Fibroblast of skin of abdomen (primary cell): ENCODE results near the gene SYNGR2.
"Not testable (repeated sequence)": the region's sequence is repeated elsewhere in the genome, so short reads cannot be mapped to it uniquely, and the experiment has no call there.

ENCODE experiments used
- DNase-seq: peaks from one replicate; pipeline ENCODE4 v3.0.0-alpha.2; 2013

The SYNGR2 gene

DNA sequence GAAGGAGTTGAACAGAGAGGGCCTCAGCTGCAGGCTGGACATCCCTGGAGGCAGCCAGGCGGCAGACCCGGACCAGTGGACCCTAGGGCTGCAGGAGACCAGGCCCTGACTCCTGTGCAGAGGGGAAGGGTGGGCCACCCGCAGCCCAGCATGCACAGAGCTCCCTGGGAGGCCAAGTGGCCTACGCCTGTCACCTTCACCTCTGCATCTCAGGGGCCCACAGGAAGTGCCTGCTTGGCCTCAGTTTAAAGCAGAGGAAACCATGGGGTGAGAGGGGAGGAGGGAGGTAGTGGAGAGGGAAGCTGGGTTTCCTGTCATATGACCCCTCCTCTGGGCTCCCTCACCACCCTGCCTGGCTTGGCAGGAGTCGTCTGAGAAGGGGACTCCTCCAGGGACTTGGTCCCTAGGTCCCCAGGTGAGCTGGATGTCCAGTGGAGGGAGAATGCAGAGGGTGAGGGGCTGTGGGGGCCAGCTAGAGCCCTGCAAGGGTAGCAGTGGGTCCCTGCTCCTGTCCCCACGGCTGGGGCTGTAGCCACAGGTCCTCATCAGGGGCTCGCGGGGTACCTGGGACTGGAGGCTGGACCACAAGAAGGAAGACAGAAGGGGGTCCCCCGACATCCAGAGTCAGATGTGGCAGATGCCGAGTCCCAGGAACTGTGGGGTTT lies 37.8 kb upstream of the SYNGR2 start, which contains the start of gene TMC8:
Gene TMC8, plus strand, starts transcription at position 335 of the 665 bp plus-strand sequence. CDS start 818 bp downstream, outside the sequence.
- no peak for DNase-seq

DNA sequence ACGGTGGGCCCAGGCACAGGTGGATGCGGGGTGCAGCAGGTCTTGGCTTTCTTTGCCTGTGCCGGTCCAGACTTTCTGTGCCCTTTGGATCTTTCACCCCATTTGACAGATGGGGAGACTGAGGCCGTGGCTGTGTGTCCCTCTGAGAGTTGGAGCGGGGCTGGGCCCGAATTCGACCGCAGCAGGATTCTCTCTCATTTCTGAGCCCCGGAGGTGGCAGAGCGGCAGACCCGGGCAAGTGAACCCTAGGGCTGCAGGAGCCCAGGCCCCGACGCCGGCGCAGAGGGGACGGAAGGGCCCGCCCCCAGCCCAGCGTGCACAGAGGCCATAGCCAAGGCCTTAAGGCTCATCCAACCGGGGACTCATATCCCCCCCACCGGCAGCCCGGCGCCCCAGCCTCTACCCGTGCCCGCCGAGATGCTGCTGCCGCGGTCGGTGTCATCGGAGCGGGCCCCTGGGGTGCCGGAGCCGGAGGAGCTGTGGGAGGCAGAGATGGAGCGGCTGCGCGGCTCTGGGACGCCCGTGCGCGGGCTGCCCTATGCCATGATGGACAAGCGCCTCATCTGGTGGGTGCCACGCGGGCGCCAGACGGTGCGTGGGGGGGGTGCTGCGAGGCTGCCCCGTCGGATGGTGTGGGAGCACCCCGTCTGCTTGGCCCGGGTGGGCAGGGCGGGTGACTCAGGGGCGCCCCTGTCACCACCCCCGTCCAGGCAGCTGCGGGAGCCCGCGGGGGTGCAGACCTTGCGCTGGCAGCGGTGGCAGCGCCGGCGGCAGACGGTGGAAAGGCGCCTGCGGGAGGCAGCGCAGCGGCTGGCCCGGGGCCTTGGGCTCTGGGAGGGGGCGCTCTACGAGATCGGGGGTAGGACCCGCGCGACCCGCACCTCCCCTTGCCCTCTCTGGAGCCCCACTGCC lies 37.0 kb upstream of the SYNGR2 start:
- DNase-seq = no peak

DNA sequence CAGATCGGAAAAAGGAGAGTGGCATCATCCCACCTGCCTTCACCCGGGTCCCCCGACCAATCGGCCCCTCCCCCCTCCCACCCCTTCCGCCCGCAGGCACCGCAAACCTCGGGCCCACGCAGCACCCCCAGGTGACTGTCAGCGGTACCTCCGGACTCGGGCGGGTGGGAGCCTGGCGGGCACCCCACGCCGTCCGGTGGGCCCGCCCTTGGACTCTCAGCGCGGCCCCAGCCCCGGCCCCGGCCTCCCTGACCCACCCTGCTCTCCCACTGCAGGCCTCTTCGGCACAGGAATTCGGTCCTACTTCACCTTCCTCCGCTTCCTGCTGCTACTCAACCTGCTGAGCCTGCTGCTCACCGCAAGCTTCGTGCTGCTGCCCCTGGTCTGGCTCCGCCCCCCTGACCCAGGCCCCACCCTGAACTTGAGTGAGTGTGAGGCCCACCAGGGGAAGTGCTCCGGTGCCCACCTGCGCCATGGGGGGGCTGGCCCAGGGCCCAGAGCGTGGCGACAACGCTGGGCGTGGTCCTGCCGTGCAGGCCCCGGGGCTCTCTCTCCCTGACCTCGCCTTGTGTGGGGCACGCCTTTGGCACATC lies 36.2 kb upstream of the SYNGR2 start:
- DNase-seq = no peak

DNA sequence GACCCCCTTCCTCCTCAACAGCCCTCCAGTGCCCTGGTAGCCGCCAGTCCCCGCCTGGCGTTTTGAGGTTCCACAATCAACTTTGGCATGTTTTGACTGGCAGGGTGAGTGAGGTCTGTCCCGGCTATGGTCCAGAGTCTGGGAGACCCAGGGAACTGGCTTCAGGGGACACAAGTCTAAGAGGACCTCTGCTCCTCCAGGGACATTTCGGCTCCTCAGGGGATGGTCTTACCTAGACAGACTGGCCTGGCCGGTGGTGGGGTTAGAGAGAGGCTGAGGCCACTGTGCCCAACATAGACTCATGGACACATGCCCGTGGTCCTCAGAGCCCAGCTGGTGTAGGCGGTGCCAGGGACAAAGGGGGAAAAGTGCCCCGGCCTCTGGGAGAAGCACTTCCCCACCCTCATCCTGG lies 35.6 kb upstream of the SYNGR2 start:
- DNase-seq = no peak

GRCh38 chr17:78133179-78133951 lies 35.0 kb upstream of the SYNGR2 start:
- no peak for DNase-seq

GRCh38 chr17:78133971-78134898 lies 34.1 kb upstream of the SYNGR2 start:
- no peak for DNase-seq

DNA sequence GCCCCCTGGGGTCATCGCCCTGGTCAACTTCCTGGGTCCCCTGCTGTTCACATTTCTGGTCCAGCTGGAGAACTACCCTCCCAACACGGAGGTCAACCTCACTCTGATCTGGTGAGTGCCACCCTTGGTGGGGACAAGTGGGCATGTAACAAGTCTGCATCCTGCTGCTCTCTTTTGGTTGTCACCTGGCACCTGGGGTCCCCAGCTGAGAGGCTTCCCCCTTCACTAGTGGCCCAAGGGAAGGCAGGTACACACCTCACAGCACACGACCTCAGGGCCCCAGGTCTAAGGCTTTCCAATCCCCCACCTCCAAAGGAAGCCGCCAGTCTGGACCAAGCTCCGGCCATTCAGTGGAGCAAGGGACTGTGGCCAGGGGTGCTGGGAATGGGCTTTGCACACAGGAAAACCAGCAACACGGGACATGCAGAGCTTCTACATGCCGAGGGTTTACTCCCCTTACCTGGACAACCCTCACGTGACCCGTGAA lies 33.4 kb upstream of the SYNGR2 start:
- DNase-seq = no peak

- DNase-seq = no peak
Measured at GRCh38 chr17:78135858-78136500, 32.4 kb upstream of the SYNGR2 start.

DNA sequence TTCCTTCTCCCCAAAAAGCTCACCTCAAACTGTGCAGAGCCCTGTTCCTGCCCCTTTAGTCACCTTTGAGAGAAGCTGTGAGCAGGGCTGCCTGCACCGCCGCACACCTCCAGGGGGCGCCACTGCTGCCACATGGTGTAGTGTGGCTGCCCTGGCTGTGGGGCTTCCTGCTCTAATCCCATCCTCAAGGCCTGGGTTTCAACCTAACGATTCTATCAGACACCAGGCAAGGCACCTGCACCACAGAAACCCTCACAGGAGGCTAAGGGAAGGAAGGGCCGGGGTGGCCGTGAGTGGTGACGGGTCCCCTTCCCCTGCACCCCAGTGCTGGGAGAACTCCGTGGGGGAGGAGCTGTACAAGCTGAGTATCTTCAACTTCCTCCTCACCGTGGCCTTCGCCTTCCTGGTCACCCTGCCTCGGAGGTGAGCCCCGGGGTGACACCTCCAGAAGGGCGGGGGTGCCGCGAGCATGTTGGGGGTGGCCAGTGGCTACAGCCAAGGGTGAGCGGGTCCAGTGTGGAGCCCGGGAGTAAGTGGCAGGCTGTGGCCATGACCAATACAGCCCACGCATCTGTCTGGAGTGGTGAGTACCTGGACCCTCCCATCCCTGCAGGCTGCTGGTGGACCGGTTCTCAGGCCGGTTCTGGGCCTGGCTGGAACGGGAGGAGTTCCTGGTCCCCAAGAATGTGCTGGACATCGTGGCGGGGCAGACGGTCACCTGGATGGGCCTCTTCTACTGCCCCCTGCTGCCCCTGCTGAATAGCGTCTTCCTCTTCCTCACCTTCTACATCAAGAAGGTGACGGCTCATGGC lies 30.8 kb upstream of the SYNGR2 start:
- DNase-seq = no peak

DNA sequence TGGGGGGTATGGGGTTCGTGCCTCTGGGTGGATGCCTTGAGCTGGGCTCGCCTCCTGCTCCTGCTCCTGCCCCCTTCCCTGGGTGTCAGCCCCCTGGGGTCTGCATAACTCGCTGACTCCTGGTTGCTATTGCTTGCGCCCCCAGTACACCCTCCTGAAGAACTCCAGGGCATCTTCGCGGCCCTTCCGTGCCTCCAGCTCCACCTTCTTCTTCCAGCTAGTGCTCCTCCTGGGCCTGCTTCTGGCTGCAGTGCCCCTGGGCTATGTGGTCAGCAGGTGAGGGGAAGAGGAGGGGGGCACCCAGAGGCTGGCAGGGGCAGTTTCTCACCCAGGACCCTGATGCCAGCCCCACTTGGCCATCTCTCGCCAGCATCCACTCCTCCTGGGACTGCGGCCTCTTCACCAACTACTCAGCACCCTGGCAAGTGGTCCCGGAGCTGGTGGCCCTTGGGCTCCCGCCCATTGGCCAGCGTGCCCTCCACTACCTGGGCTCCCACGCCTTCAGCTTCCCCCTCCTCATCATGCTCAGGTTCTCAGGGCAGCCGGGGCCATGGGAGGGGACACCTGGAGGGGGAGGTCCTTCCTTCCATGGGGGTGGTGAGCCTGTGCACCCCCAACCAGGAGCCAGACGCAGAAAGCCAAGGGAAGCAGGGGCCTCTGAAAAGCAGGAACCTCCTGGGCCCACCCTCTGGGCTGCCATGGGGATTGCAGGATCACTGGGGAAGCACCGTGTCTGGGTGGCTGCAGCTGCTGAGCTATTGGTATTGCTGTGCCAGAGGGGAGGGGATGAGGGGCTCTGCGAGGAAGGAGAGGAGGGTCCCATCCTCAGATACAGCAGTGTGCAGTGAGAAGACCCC lies 29.9 kb upstream of the SYNGR2 start:
- no peak for DNase-seq

- DNase-seq = not testable (repeated sequence)
Measured at GRCh38 chr17:78139861-78140168, 28.6 kb upstream of the SYNGR2 start.

- peak; percentile 48 for DNase-seq
Measured at GRCh38 chr17:78140169-78141051, 28.0 kb upstream of the SYNGR2 start.

GRCh38 chr17:78141437-78142118 lies 26.8 kb upstream of the SYNGR2 start:
- no peak for DNase-seq

DNA sequence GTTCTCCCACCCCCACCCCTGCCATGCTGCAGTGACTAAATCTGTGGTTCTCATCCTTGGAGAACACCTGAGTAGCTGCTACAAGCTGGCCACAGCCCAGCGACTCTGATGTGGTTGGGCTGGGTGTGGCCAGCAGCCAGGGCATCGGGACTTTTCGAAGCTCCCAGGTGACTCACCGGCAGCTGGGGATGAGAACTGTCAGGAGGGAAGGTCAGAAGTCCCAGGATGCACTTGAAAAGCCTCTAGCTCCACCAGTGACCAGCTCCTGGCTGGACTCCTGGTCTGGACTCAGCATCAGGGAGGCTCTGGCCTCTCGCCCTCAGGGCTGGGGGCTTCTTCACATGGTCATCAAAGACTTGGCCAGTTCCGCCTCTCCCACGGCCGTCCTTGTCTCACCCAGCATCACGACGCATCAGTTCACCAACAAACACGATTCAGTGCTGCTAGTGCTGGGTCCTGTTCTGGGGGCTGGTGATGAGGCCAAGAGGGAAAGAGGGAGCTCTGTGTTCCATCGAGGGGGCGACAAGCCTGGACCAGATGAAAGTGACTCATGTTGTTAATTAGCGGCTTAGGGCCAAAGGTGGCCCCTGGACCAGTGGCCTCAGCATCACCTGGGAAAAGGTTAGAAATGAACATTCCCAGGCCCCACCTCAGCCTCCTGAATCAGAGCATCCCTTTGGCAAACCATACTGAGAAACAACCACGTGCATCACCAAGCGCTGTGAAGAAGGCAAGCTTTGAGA lies 26.1 kb upstream of the SYNGR2 start:
- DNase-seq = peak; percentile 25

DNA sequence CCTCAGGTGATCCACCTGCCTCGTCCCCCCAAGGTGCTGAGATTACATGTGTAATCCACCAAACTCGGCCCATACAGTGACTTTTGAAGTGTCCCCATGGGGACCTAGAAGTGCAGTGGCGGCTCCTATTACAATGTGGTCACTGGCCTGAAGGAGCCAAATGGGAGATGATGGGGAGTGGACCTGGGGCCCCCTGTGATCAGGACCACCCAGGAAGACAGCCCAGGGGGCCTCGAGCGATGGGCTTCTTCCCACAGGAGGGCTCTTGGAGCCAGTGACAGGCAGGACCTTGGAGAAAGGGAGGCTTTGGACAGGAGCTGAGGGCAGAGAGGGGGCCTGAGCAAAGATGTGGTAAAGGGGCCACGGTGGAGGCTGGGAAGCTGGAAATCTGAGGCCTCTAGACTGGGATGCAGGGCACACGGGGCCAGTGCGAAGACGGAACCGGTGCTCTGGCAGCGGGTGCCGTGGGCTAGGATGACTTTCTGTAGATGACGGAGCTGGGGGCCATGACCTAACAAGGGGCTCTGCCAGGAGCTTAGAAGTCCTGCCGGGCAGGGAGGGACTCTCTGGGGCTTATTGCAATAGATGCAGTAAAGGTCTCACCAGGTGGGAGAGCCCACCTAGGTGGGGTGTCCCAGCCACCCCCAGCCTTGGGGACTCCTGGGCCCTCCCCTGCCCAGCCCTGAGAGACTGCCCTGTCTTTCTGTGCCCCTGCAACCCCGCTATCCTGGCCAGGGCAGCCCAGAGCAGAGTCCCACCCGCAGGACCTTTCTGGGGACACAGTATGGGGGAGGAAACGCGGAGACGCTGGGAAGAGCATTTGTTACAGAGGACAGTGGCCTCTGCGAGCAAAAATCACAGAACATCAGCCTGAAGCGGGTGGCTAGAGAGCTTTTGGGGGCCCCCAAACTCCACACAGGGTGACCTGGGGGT lies 24.9 kb upstream of the SYNGR2 start:
- no peak for DNase-seq
